Measurements from ENCODE around the gene MBP.

MBP gene

GRCh38 chr18:77107292-77107691, 25.3 kb downstream of the MBP start:
- H3K27me3 Mint-ChIP-seq, result no peaks in the 10 kb centered on the region

GRCh38 chr18:77106331-77106730, 26.3 kb downstream of the MBP start:
- no peaks in the 10 kb centered on the region for H3K9me3 Mint-ChIP-seq
- H3K27me3 Mint-ChIP-seq, result no peaks in the 10 kb centered on the region
- DNase-seq (ENCODE audit: low spot score in 2 of 2) (peak; percentile 64 to 81), ATAC-seq (replicated peaks; ENCODE audit: extremely low read depth, poor library complexity, severe bottlenecking) (peak; percentile 64)
- H3K27ac Mint-ChIP-seq (ENCODE audit: low read depth), result peak overlapping the region; percentile 94
- peaks cover 43% of the 10 kb centered on the region for H3K36me3 Mint-ChIP-seq (ENCODE audit: insufficient read depth)
- peak overlapping the region; percentile 75 for H3K4me3 Mint-ChIP-seq
- H3K4me1 Mint-ChIP-seq, result peaks cover 91% of the 10 kb centered on the region

More at GRCh38 chr18:77107292-77107691, 25.3 kb downstream of the MBP start:
- Mint-ChIP-seq H3K4me1 (peaks cover 91% of the 10 kb centered on the region), H3K36me3 (ENCODE audit: insufficient read depth) (peaks cover 42% of the 10 kb centered on the region), H3K4me3 (peak overlapping the region; percentile 63), H3K27ac (ENCODE audit: low read depth) (peak overlapping the region; percentile 94), H3K9me3 (no peaks in the 10 kb centered on the region)
- ATAC-seq (replicated peaks; ENCODE audit: extremely low read depth, poor library complexity, severe bottlenecking), result no peak
- DNase-seq (ENCODE audit: low spot score in 2 of 2), result no peak

GRCh38 chr18:77105680-77106079, 26.9 kb downstream of the MBP start:
- Mint-ChIP-seq H3K27ac (ENCODE audit: low read depth) (peak overlapping the region; percentile 94), H3K36me3 (ENCODE audit: insufficient read depth) (peaks cover 44% of the 10 kb centered on the region), H3K4me1 (peaks cover 91% of the 10 kb centered on the region), H3K9me3 (no peaks in the 10 kb centered on the region), H3K4me3 (peak overlapping the region; percentile 75), H3K27me3 (no peaks in the 10 kb centered on the region)
- ATAC-seq (replicated peaks; ENCODE audit: extremely low read depth, poor library complexity, severe bottlenecking), result no peak
- no peak for DNase-seq (ENCODE audit: low spot score in 2 of 2)

GRCh38 chr18:77105028-77105427, 27.6 kb downstream of the MBP start:
- H3K4me3 Mint-ChIP-seq, result peak overlapping the region; percentile 75
- DNase-seq (ENCODE audit: low spot score in 2 of 2) (no peak), ATAC-seq (replicated peaks; ENCODE audit: extremely low read depth, poor library complexity, severe bottlenecking) (no peak)
- H3K27me3 Mint-ChIP-seq, result no peaks in the 10 kb centered on the region
- peaks cover 41% of the 10 kb centered on the region for H3K36me3 Mint-ChIP-seq (ENCODE audit: insufficient read depth)
- no peaks in the 10 kb centered on the region for H3K9me3 Mint-ChIP-seq
- H3K4me1 Mint-ChIP-seq, result peaks cover 91% of the 10 kb centered on the region
- H3K27ac Mint-ChIP-seq (ENCODE audit: low read depth), result peak overlapping the region; percentile 94

- Mint-ChIP-seq H3K36me3 (ENCODE audit: insufficient read depth) (peaks cover 44% of the 10 kb centered on the region), H3K9me3 (no peaks in the 10 kb centered on the region), H3K4me1 (peaks cover 91% of the 10 kb centered on the region), H3K4me3 (peak overlapping the region; percentile 75), H3K27me3 (no peaks in the 10 kb centered on the region), H3K27ac (ENCODE audit: low read depth) (peak overlapping the region; percentile 94)
- DNase-seq (ENCODE audit: low spot score in 2 of 2) (no peak), ATAC-seq (replicated peaks; ENCODE audit: extremely low read depth, poor library complexity, severe bottlenecking) (no peak)
These were observed 28.5 kb downstream of the MBP start for GRCh38 chr18:77103991-77104531.

- Mint-ChIP-seq H3K4me3 (peak overlapping the region; percentile 75), H3K27me3 (no peaks in the 10 kb centered on the region), H3K36me3 (ENCODE audit: insufficient read depth) (peaks cover 43% of the 10 kb centered on the region), H3K27ac (ENCODE audit: low read depth) (peak overlapping the region; percentile 94), H3K9me3 (no peaks in the 10 kb centered on the region), H3K4me1 (peaks cover 89% of the 10 kb centered on the region)
- DNase-seq (ENCODE audit: low spot score in 2 of 2) (no peak), ATAC-seq (replicated peaks; ENCODE audit: extremely low read depth, poor library complexity, severe bottlenecking) (no peak)
These were observed 29.3 kb downstream of the MBP start for GRCh38 chr18:77103187-77103850.

GRCh38 chr18:77102259-77103040, 30.1 kb downstream of the MBP start:
- peak overlapping the region; percentile 94 for H3K27ac Mint-ChIP-seq (ENCODE audit: low read depth)
- no peaks in the 10 kb centered on the region for H3K27me3 Mint-ChIP-seq
- DNase-seq (ENCODE audit: low spot score in 2 of 2) (no peak), ATAC-seq (replicated peaks; ENCODE audit: extremely low read depth, poor library complexity, severe bottlenecking) (peak; percentile 66)
- H3K4me1 Mint-ChIP-seq, result peaks cover 89% of the 10 kb centered on the region
- H3K4me3 Mint-ChIP-seq, result peak overlapping the region; percentile 75
- H3K36me3 Mint-ChIP-seq (ENCODE audit: insufficient read depth), result peaks cover 43% of the 10 kb centered on the region
- no peaks in the 10 kb centered on the region for H3K9me3 Mint-ChIP-seq

GRCh38 chr18:77101410-77102258, 30.9 kb downstream of the MBP start:
- no peaks in the 10 kb centered on the region for H3K27me3 Mint-ChIP-seq
- peak overlapping the region; percentile 75 for H3K4me3 Mint-ChIP-seq
- peaks cover 47% of the 10 kb centered on the region for H3K36me3 Mint-ChIP-seq (ENCODE audit: insufficient read depth)
- ATAC-seq (replicated peaks; ENCODE audit: extremely low read depth, poor library complexity, severe bottlenecking) (peak; percentile 15), DNase-seq (ENCODE audit: low spot score in 2 of 2) (no peak)
- H3K9me3 Mint-ChIP-seq, result no peaks in the 10 kb centered on the region
- peak overlapping the region; percentile 94 for H3K27ac Mint-ChIP-seq (ENCODE audit: low read depth)
- peaks cover 88% of the 10 kb centered on the region for H3K4me1 Mint-ChIP-seq

GRCh38 chr18:77100751-77101355, 31.7 kb downstream of the MBP start:
- H3K27me3 Mint-ChIP-seq, result no peaks in the 10 kb centered on the region
- H3K9me3 Mint-ChIP-seq, result no peaks in the 10 kb centered on the region
- DNase-seq (ENCODE audit: low spot score in 2 of 2) (no peak), ATAC-seq (replicated peaks; ENCODE audit: extremely low read depth, poor library complexity, severe bottlenecking) (no peak)
- H3K4me3 Mint-ChIP-seq, result peak overlapping the region; percentile 75
- H3K4me1 Mint-ChIP-seq, result peaks cover 83% of the 10 kb centered on the region
- H3K36me3 Mint-ChIP-seq (ENCODE audit: insufficient read depth), result peaks cover 46% of the 10 kb centered on the region
- H3K27ac Mint-ChIP-seq (ENCODE audit: low read depth), result peak overlapping the region; percentile 94

GRCh38 chr18:77099485-77100370, 32.9 kb downstream of the MBP start:
- DNase-seq (ENCODE audit: low spot score in 2 of 2) (peak in 1 of 2 donors; percentile 52), ATAC-seq (replicated peaks; ENCODE audit: extremely low read depth, poor library complexity, severe bottlenecking) (peak; percentile 34)
- Mint-ChIP-seq H3K4me3 (peak overlapping the region; percentile 75), H3K27ac (ENCODE audit: low read depth) (peak overlapping the region; percentile 94), H3K4me1 (peaks cover 83% of the 10 kb centered on the region), H3K9me3 (no peaks in the 10 kb centered on the region), H3K27me3 (no peaks in the 10 kb centered on the region), H3K36me3 (ENCODE audit: insufficient read depth) (peaks cover 44% of the 10 kb centered on the region)

- H3K27ac Mint-ChIP-seq (ENCODE audit: low read depth), result peak overlapping the region; percentile 94
- H3K4me1 Mint-ChIP-seq, result peaks cover 83% of the 10 kb centered on the region
- peaks cover 44% of the 10 kb centered on the region for H3K36me3 Mint-ChIP-seq (ENCODE audit: insufficient read depth)
- DNase-seq (ENCODE audit: low spot score in 2 of 2) (no peak), ATAC-seq (replicated peaks; ENCODE audit: extremely low read depth, poor library complexity, severe bottlenecking) (no peak)
- no peaks in the 10 kb centered on the region for H3K27me3 Mint-ChIP-seq
- H3K9me3 Mint-ChIP-seq, result no peaks in the 10 kb centered on the region
- H3K4me3 Mint-ChIP-seq, result peak overlapping the region; percentile 75
These were observed 33.9 kb downstream of the MBP start for GRCh38 chr18:77098538-77099174.

Measured in central memory CD8-positive, alpha-beta T cell (primary cell).